Hepatocyte (in vitro differentiated cells): ENCODE measurements around the gene CHRNA1. TPM values are rescaled to one million over a fixed set of nuclear protein-coding genes. Genes with fewer than 3 reads are reported as not detected.

ENCODE experiments used
- DNase-seq: peaks from one replicate; pipeline ENCODE4 v3.0.0-alpha.2; 2016; ENCODE audit warnings: low spot score
- H2AFZ ChIP-seq: fragments of 200-600 bp; sonication (generic); 2 replicates; pipeline ENCODE4 v1.6.0; 2016; ENCODE audit warnings: antibody characterized with exemption, mild to moderate bottlenecking
- H3K27ac ChIP-seq: fragments of 200-600 bp; sonication (generic); 2 replicates; pipeline ENCODE4 v1.5.1; 2016; ENCODE audit warnings: mild to moderate bottlenecking
- H3K27me3 ChIP-seq: fragments of 200-600 bp; sonication (generic); 2 replicates; pipeline ENCODE4 v1.6.1; 2016
- H3K36me3 ChIP-seq: fragments of 200-600 bp; sonication (generic); replicated peaks from 2 replicates; pipeline ENCODE4 v1.5.1; 2016; ENCODE audit warnings: low read depth; ENCODE audit not compliant: insufficient read depth
- H3K4me1 ChIP-seq: fragments of 200-600 bp; sonication (generic); 2 replicates; pipeline ENCODE4 v1.5.1; 2016; ENCODE audit warnings: mild to moderate bottlenecking, moderate library complexity; ENCODE audit not compliant: insufficient read depth
- H3K4me2 ChIP-seq: fragments of 200-600 bp; sonication (generic); 2 replicates; pipeline ENCODE4 v1.6.0; 2016
- H3K4me3 ChIP-seq: fragments of 200-600 bp; sonication (generic); 2 replicates; pipeline ENCODE4 v1.5.1; 2016; ENCODE audit warnings: mild to moderate bottlenecking
- H3K79me2 ChIP-seq: fragments of 200-600 bp; sonication (generic); 2 replicates; pipeline ENCODE4 v1.6.0; 2017; ENCODE audit warnings: mild to moderate bottlenecking
- H3K9me2 ChIP-seq: fragments of 200-600 bp; sonication (generic); replicated peaks from 2 replicates; pipeline ENCODE4 v1.6.0; 2017; ENCODE audit warnings: mild to moderate bottlenecking; ENCODE audit not compliant: insufficient read depth
- H3K9me3 ChIP-seq: fragments of 200-600 bp; sonication (generic); 2 replicates; pipeline ENCODE4 v1.5.1; 2016; ENCODE audit warnings: low read depth, mild to moderate bottlenecking
- H4K20me1 ChIP-seq: fragments of 200-600 bp; sonication (generic); 2 replicates; pipeline ENCODE4 v1.6.0; 2016; ENCODE audit warnings: mild to moderate bottlenecking; ENCODE audit not compliant: insufficient read depth, poor library complexity, severe bottlenecking
- CTCF ChIP-seq: fragments of 200-600 bp; sonication (generic); IDR thresholded peaks from 2 replicates; pipeline ENCODE4 v1.5.1; 2016; ENCODE audit warnings: antibody characterized with exemption, mild to moderate bottlenecking; ENCODE audit not compliant: poor library complexity
- EZH2 ChIP-seq: fragments of 200-600 bp; sonication (generic); IDR thresholded peaks from 2 replicates; pipeline ENCODE4 v1.6.1; 2016; ENCODE audit warnings: antibody characterized with exemption, mild to moderate bottlenecking, borderline replicate concordance
- EZH2phosphoT487 ChIP-seq: fragments of 200-600 bp; sonication (generic); IDR thresholded peaks from one replicate; pipeline ENCODE4 v1.6.1; 2018; ENCODE audit warnings: antibody characterized with exemption, mild to moderate bottlenecking, low read depth, moderate library complexity; ENCODE audit not compliant: unreplicated experiment, severe bottlenecking
- WGBS: methylation state at CpG from one replicate; pipeline ENCODE4 v1.1.6; 2016; ENCODE audit warnings: low lambda C conversion rate; ENCODE audit errors: missing lambda C conversion rate; 5-methylcytosine and 5-hydroxymethylcytosine counted together
- polyA plus RNA-seq: library from polyadenylated mRNA; unstranded; fragments of >200 nt; fragmentation: Nextera tagmentation; extraction: Ambion mirVana; gene quantifications from 2 replicates; pipeline ENCODE4 v1.2.1, GENCODE V29; 2016
- total RNA-seq: library from RNA; depleted of rRNA; stranded (reverse); fragments of >200 nt; gene quantifications from 2 replicates; pipeline ENCODE4 v1.2.3, GENCODE V29; 2014

Gene CHRNA1
- total and polyA plus RNA-seq, 2 experiments from 2014 or later = 1.5 to 1.9 TPM

- no peaks in the 10 kb centered on the region for H3K79me2 ChIP-seq
- no peak for TF ChIP-seq CTCF
- TF ChIP-seq EZH2phosphoT487 = no peak
- no peak for TF ChIP-seq EZH2
These were observed 20.2 kb downstream of the CHRNA1 start for GRCh38 chr2:174744111-174744510.

GRCh38 chr2:174740721-174741120, 23.6 kb downstream of the CHRNA1 start:
- WGBS = 92% methylated on average over 3 of the region's 3 CpGs
- H3K79me2 ChIP-seq = no peaks in the 10 kb centered on the region

More at GRCh38 chr2:174744111-174744510, 20.2 kb downstream of the CHRNA1 start:
- 92% methylated on average over 2 of the region's 2 CpGs for WGBS
- Histone ChIP-seq H3K27ac (no peak overlapping the region), H2AFZ (no peak overlapping the region), H3K4me1 (peaks cover 1% of the 10 kb centered on the region), H3K9me3 (no peaks in the 10 kb centered on the region), H4K20me1 (no peaks in the 10 kb centered on the region), H3K36me3 (no peaks in the 10 kb centered on the region), H3K4me3 (no peak overlapping the region), H3K27me3 (no peaks in the 10 kb centered on the region), H3K4me2 (no peak overlapping the region), H3K9me2 (no peaks in the 10 kb centered on the region)
- no peak for DNase-seq

GRCh38 chr2:174738841-174739240, 25.4 kb downstream of the CHRNA1 start:
- no peak overlapping the region for H3K27ac ChIP-seq
- no peak overlapping the region for H2AFZ ChIP-seq
- H3K4me3 ChIP-seq = no peak overlapping the region
- H3K9me3 ChIP-seq = no peaks in the 10 kb centered on the region
- no peak overlapping the region for H3K4me2 ChIP-seq
- H3K9me2 ChIP-seq = no peaks in the 10 kb centered on the region
- no peaks in the 10 kb centered on the region for H3K27me3 ChIP-seq
- TF ChIP-seq CTCF (no peak), EZH2phosphoT487 (no peak), EZH2 (no peak)
- H3K79me2 ChIP-seq = no peaks in the 10 kb centered on the region
- H3K36me3 ChIP-seq = no peaks in the 10 kb centered on the region
- 85% methylated on average over 4 of the region's 4 CpGs for WGBS
- no peak for DNase-seq
- no peaks in the 10 kb centered on the region for H3K4me1 ChIP-seq
- H4K20me1 ChIP-seq = no peaks in the 10 kb centered on the region

More at GRCh38 chr2:174740721-174741120, 23.6 kb downstream of the CHRNA1 start:
- Histone ChIP-seq H3K27ac (no peak overlapping the region), H3K9me3 (no peaks in the 10 kb centered on the region), H3K36me3 (no peaks in the 10 kb centered on the region), H3K4me1 (no peaks in the 10 kb centered on the region), H3K27me3 (no peaks in the 10 kb centered on the region), H3K4me3 (no peak overlapping the region), H3K9me2 (no peaks in the 10 kb centered on the region), H2AFZ (no peak overlapping the region), H3K4me2 (no peak overlapping the region), H4K20me1 (no peaks in the 10 kb centered on the region)
- DNase-seq = no peak
- TF ChIP-seq CTCF (no peak), EZH2phosphoT487 (no peak), EZH2 (no peak)

GRCh38 chr2:174731546-174731945, 32.7 kb downstream of the CHRNA1 start:
- Histone ChIP-seq H3K9me3 (no peaks in the 10 kb centered on the region), H3K27ac (no peak overlapping the region), H3K4me1 (no peaks in the 10 kb centered on the region), H3K4me2 (no peak overlapping the region), H3K27me3 (peaks cover 39% of the 10 kb centered on the region), H2AFZ (no peak overlapping the region), H3K36me3 (no peaks in the 10 kb centered on the region), H4K20me1 (no peaks in the 10 kb centered on the region), H3K4me3 (no peak overlapping the region), H3K9me2 (no peaks in the 10 kb centered on the region), H3K79me2 (no peaks in the 10 kb centered on the region)
- 94% methylated on average over 7 of the region's 7 CpGs for WGBS
- TF ChIP-seq EZH2 (no peak), CTCF (no peak), EZH2phosphoT487 (no peak)
- no peak for DNase-seq
